ENCODE results near the gene CTIF.

Gene CTIF

GRCh38 chr18:48850822-48851598, 312.2 kb downstream of the CTIF start:
- in situ Hi-C loops (cut with HindIII; ENCODE audit: low sequenced_read_pairs), result no loop called here

- in situ Hi-C loops (cut with HindIII; ENCODE audit: low sequenced_read_pairs), result no loop called here
These were observed 312.7 kb downstream of the CTIF start for GRCh38 chr18:48851599-48851960.

DNA sequence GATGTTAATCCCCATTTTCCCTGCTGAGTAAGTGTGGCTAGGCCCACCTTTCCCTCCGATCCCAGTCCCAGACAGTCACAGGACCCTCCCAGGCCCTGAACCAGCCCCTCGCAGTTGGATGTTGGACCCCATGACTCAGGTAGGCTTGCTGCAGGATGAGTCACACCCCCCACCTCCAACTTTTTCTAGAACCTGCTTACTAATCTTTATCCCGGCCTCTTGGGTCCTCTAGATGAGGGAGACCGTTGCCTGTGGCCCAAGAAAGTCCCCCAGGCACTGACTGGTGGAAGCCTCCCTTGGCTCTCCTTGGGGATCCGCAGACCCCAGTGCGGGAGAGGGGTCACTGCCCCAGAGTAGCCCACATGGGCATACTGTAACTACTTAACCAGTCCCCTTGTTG, 313.5 kb downstream of the CTIF start:
- in situ Hi-C loops (cut with HindIII; ENCODE audit: low sequenced_read_pairs), result no loop called here

DNA sequence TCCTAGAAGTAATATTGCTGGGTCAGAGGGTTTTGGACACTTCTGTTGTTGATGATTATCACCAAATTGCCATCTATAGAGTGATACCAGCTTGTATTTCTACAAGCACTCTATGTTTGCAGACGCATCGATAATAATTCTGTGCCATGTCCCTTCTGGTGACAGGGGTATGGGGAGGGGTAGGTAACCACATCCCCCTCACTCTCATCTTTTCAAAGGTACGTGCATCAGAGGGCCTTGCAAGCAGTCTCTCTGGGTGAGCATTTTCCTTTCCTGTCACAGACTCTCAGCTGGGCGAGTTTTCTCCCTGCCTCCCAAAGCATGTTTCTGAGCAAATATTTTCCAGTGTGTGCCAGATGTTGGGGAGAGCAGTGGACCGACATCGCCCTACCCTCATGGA, 314.0 kb downstream of the CTIF start:
- in situ Hi-C loops (cut with HindIII; ENCODE audit: low sequenced_read_pairs), result no loop called here

DNA sequence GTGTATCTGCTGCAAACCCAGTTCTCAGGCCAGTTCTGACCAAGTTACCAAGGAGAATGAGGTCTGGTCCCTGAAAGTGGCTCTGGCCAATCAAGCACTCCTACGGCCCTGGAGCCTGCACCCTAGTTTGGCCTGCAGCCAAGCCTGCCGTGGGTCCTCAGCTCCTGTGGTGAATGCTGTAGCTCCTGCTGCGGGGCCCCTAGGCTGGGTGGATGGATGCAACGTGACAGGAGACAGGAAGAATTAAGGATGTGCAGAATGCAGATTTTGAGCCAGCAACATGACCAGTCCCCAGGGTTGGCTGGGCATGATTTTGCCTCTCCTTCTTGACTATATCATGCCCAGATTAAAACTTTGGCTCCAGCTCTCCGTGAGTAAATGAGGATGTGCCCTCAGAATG, 314.8 kb downstream of the CTIF start:
- in situ Hi-C loops (cut with HindIII; ENCODE audit: low sequenced_read_pairs), result no loop called here

DNA sequence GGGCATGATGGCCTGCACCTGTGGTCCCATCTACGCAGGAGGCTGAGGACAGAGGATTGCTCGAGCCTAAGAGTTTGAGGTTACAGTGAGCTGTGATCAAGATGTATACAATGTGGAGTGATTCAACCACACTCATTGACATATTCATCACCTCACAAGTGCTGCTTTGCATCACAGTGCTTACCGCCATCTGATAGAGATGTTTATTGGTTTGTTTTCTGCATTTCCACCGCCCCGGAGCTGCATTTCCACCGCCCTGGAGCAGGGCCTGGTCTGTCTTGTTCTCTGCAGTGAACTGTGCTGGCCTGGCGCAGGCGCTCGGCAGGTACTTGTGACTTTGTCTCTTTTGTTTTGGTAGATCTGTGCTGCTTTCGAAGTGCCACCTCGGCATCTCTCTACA, 315.9 kb downstream of the CTIF start:
- in situ Hi-C loops (cut with HindIII; ENCODE audit: low sequenced_read_pairs), result no loop called here

DNA sequence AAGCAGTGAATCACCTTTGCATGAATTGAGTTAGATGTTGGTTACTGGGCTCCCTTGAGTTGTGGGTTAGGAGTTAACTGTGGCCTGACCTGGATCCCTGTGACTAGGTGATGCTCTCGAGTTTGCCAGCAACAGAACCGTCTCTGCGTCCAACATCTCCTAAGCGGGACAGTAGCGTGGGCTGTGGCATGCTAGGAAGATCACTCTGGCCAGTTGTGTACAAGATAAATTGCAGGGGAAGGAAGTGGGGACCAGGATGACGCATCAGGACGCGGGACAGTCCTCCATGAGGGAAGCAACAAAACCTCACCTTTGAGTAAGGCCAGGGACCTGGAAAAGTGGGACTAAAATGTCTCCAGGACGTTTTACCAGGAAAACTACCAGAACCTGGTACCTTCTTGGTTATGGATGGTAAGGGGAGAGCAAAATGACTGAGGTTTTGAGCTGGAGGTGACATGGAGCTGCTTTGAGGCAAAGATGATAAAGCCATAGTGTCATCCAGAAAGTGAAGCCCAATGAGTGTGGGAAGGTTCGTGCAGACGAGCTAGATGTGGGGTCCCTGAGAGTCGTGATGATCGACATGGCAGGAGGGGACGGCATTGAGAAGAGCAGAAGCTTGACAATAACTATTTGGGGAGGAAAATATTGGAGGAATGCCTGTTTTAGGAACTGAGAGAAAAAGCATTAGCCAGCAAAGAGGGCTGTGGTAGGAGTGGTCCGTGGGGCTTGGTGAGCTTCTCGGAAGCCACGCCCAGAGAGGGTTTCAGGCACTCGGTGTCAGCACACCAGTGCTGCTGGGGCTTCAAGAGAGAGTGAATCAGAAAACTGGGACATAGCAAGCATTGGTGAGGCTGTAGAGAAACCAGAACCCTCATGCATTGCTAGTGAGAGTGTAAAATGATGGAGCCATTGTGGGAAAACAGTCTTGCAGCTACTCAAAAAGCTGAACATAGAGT, 316.9 kb downstream of the CTIF start:
- in situ Hi-C loops (cut with HindIII; ENCODE audit: low sequenced_read_pairs), result no loop called here

- in situ Hi-C loops (cut with HindIII; ENCODE audit: low sequenced_read_pairs), result no loop called here
These were observed 318.3 kb downstream of the CTIF start for GRCh38 chr18:48857023-48857694.

- in situ Hi-C loops (cut with HindIII; ENCODE audit: low sequenced_read_pairs), result no loop called here
These were observed 319.8 kb downstream of the CTIF start for GRCh38 chr18:48858676-48859075.

DNA sequence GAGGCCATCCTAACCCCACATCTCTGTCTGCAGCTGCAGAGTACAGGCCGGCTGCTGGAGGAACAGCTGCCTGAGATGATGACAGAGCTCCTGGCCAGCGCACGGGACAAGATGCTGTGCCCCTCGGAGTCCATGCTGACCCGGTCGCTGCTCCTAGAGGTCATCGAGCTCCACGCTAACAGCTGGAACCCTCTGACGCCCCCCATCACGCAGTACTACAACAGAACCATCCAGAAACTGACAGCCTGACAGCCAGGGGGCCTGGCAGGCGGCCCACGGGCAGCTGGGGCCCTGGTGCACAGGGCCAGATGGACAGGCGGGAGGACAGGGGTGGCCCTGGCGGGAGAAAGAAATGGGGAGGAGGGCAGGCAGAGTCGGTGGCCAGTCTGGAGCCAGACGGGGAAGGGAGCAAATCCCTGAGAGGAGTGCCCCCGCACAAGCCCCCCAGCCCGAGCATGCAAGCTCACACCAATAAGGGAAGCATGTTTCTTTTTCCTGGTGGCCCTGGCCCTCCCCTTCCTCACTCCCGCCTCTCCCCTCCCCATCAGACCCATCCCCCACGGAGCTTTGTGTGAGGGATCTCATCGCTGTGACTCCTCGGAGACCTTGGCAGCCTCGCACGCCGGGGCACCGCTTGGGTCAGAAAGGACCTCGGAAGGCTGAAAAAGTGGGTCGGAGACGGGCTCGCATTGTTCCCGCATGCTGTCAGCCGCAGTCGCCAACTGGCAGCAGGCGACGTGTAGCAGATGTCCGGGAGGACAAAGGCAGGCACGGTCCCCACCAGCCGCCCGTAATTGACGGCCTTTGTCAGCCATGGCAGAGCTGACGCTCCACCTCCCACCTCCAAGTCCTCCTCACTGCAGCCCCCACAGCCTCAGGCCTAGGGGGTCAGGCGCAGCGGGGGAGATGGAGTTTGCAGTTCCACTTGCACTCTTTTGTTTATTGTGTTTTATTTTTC, 320.8 kb downstream of the CTIF start:
- in situ Hi-C loops (cut with HindIII; ENCODE audit: low sequenced_read_pairs), result no loop called here

GRCh38 chr18:48860269-48861180, 321.7 kb downstream of the CTIF start:
- in situ Hi-C loops (cut with HindIII; ENCODE audit: low sequenced_read_pairs), result no loop called here

GRCh38 chr18:48861181-48861708, 322.4 kb downstream of the CTIF start:
- in situ Hi-C loops (cut with HindIII; ENCODE audit: low sequenced_read_pairs), result no loop called here

DNA sequence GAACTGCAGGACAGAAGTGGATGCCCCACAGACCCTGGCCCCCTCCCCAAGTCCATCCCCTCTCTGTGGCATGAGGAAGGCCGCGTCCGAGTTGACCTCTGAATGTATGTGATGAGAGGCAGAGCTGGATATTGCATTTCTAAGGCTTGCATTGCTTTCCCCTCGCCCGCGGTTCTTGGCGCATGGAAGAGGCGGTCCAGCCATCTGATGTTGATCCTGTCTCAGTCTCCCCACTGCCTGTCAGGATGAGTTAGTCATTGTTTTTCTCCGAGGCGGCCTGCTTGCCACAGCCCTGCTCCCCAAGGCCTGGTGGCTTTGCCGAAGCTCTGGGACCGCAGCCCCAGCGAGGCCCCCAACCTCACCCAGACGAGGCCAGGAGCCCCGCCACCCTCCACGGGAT, 323.3 kb downstream of the CTIF start:
- in situ Hi-C loops (cut with HindIII; ENCODE audit: low sequenced_read_pairs), result no loop called here

GRCh38 chr18:48862678-48863270, 323.9 kb downstream of the CTIF start:
- in situ Hi-C loops (cut with HindIII; ENCODE audit: low sequenced_read_pairs), result no loop called here

GRCh38 chr18:48863432-48864065, 324.7 kb downstream of the CTIF start:
- in situ Hi-C loops (cut with HindIII; ENCODE audit: low sequenced_read_pairs), result no loop called here

DNA sequence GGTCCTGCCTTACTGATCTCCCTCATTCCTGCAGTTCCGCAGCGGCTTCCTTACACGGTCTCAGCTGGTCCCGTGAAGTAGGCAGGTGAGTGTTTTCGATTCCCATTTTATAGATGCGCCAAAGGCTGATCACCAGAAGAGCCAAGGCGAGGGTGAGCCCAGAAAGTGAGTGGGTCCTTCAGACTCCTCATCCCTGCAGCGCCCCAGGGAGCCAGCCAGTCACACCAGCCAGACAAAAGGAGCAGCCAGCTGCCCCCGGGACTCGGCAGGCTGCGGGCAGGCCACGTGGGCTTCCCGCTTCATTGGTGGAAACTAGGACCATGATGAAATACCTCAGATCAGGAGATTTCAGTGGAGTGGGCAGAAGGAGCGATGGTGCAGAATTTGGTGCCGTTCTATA, 326.0 kb downstream of the CTIF start:
- in situ Hi-C loops (cut with HindIII; ENCODE audit: low sequenced_read_pairs), result no loop called here

GRCh38 chr18:48866028-48866733, 327.4 kb downstream of the CTIF start:
- in situ Hi-C loops (cut with HindIII; ENCODE audit: low sequenced_read_pairs), result no loop called here

GRCh38 chr18:48866856-48867255, 328.0 kb downstream of the CTIF start:
- in situ Hi-C loops (cut with HindIII; ENCODE audit: low sequenced_read_pairs), result no loop called here

All from endothelial cell of hepatic sinusoid (primary cell).